Neural progenitor cell (in vitro differentiated cells): Measurements from ENCODE around the gene NEDD4L. TPM values are rescaled to one million over a fixed set of nuclear protein-coding genes. Genes with fewer than 3 reads are reported as not detected.

ENCODE experiments used
- DNase-seq: peaks from one replicate; pipeline ENCODE4 v3.0.0-alpha.2; 2016; ENCODE audit warnings: low spot score
- H2AFZ ChIP-seq: fragments of 200-600 bp; sonication (generic); replicated peaks from 2 replicates; pipeline ENCODE4 v1.6.1; 2016; ENCODE audit warnings: antibody characterized with exemption
- H3F3A ChIP-seq: fragments of 200-600 bp; sonication (generic); 2 replicates; pipeline ENCODE4 v1.6.1; 2016; ENCODE audit warnings: antibody characterized with exemption, low read depth
- H3K27ac ChIP-seq: fragments of 200-600 bp; sonication (generic); 2 replicates; pipeline ENCODE4 v1.5.1; 2016; ENCODE audit warnings: mild to moderate bottlenecking
- H3K27me3 ChIP-seq: fragments of 200-600 bp; sonication (generic); 2 replicates; pipeline ENCODE4 v1.6.1; 2016; ENCODE audit warnings: mild to moderate bottlenecking, moderate library complexity
- H3K36me3 ChIP-seq: fragments of 200-600 bp; sonication (generic); 2 replicates; pipeline ENCODE4 v1.5.1; 2016
- H3K4me1 ChIP-seq: fragments of 200-600 bp; sonication (generic); 2 replicates; pipeline ENCODE4 v1.6.1; 2016; ENCODE audit warnings: mixed run types
- H3K4me2 ChIP-seq: fragments of 200-600 bp; sonication (generic); 2 replicates; pipeline ENCODE4 v1.6.1; 2016
- H3K4me3 ChIP-seq: fragments of 200-600 bp; sonication (generic); 2 replicates; pipeline ENCODE4 v1.5.1; 2016
- H3K79me2 ChIP-seq: fragments of 200-600 bp; sonication (generic); 2 replicates; pipeline ENCODE4 v1.6.1; 2016; ENCODE audit warnings: low read depth
- H3K9ac ChIP-seq: fragments of 200-600 bp; sonication (generic); 2 replicates; pipeline ENCODE4 v1.6.1; 2016
- H3K9me3 ChIP-seq: fragments of 200-600 bp; sonication (generic); 2 replicates; pipeline ENCODE4 v1.5.1; 2016; ENCODE audit warnings: low read depth
- H4K20me1 ChIP-seq: fragments of 200-600 bp; sonication (generic); 2 replicates; pipeline ENCODE4 v1.6.1; 2016; ENCODE audit warnings: low read depth
- H3K27ac Mint-ChIP-seq: 3 replicates; pipeline ENCODE4 v1.8.0; 2021; ENCODE audit warnings: mixed read lengths
- H3K27me3 Mint-ChIP-seq: 2 replicates; pipeline ENCODE4 v1.8.0; 2022; ENCODE audit warnings: low read depth, mild to moderate bottlenecking, inconsistent platforms, moderate library complexity, mixed read lengths; ENCODE audit not compliant: insufficient read depth
- H3K36me3 Mint-ChIP-seq: 3 replicates; pipeline ENCODE4 v1.8.0; 2021; ENCODE audit warnings: mixed read lengths
- H3K4me1 Mint-ChIP-seq: 3 replicates; pipeline ENCODE4 v1.8.0; 2021; ENCODE audit warnings: mixed read lengths
- H3K4me3 Mint-ChIP-seq: 3 replicates; pipeline ENCODE4 v1.8.0; 2021; ENCODE audit warnings: mild to moderate bottlenecking, moderate library complexity, mixed read lengths
- H3K9me3 Mint-ChIP-seq: 3 replicates; pipeline ENCODE4 v1.8.0; 2020; ENCODE audit warnings: mixed read lengths
- CTCF ChIP-seq: fragments of 200-600 bp; sonication (generic); IDR thresholded peaks from 2 replicates; pipeline ENCODE4 v1.5.1; 2017; ENCODE audit warnings: antibody characterized with exemption, mild to moderate bottlenecking
- EZH2 ChIP-seq: fragments of 200-600 bp; sonication (generic); IDR thresholded peaks from 2 replicates; pipeline ENCODE4 v1.6.1; 2017; ENCODE audit warnings: antibody characterized with exemption, mild to moderate bottlenecking, moderate library complexity
- EZH2phosphoT487 ChIP-seq: fragments of 200-600 bp; sonication (generic); IDR thresholded peaks from 2 replicates; pipeline ENCODE4 v1.6.1; 2017; ENCODE audit warnings: antibody characterized with exemption
- total RNA-seq: library from RNA; depleted of rRNA; stranded (reverse); fragments of >200 nt; gene quantifications from 2 replicates; pipeline ENCODE4 v1.2.3, GENCODE V29; 2015; ENCODE audit warnings: low replicate concordance

Gene NEDD4L
- total RNA-seq, 1 donor from 2014 or later, result 55.5 TPM

GRCh38 chr18:58096658-58097057 lies 52.6 kb downstream of the NEDD4L start:
- H3K4me1 Mint-ChIP-seq, result peaks cover 9% of the 10 kb centered on the region

GRCh38 chr18:58097121-58097906 lies 53.3 kb downstream of the NEDD4L start:
- peaks cover 9% of the 10 kb centered on the region for H3F3A ChIP-seq
- no peak overlapping the region for H3K9ac ChIP-seq
- H3K79me2 ChIP-seq, result peaks cover 31% of the 10 kb centered on the region
- Mint-ChIP-seq H3K9me3 (peaks cover 3% of the 10 kb centered on the region), H3K36me3 (peaks cover 13% of the 10 kb centered on the region), H3K4me3 (no peak overlapping the region), H3K27ac (no peak overlapping the region), H3K27me3 (peaks cover under 1% of the 10 kb centered on the region), H3K4me1 (peaks cover 14% of the 10 kb centered on the region)
- no peaks in the 10 kb centered on the region for H3K27me3 ChIP-seq
- H3K4me2 ChIP-seq, result no peak overlapping the region
- H3K4me1 ChIP-seq, result peaks cover 30% of the 10 kb centered on the region
- no peaks in the 10 kb centered on the region for H3K9me3 ChIP-seq
- peaks cover 85% of the 10 kb centered on the region for H4K20me1 ChIP-seq
- H3K4me3 ChIP-seq, result no peak overlapping the region
- no peak overlapping the region for H3K27ac ChIP-seq
- no peak for DNase-seq
- TF ChIP-seq CTCF (no peak), EZH2phosphoT487 (no peak), EZH2 (no peak)
- H3K36me3 ChIP-seq, result no peaks in the 10 kb centered on the region
- no peak overlapping the region for H2AFZ ChIP-seq

More at GRCh38 chr18:58096658-58097057, 52.6 kb downstream of the NEDD4L start:
- H3K9me3 Mint-ChIP-seq, result peaks cover 3% of the 10 kb centered on the region
- TF ChIP-seq EZH2 (no peak), EZH2phosphoT487 (no peak), CTCF (no peak)
- H3K4me3 Mint-ChIP-seq, result no peak overlapping the region
- Histone ChIP-seq H3K9ac (no peak overlapping the region), H3K4me2 (no peak overlapping the region), H3K4me1 (peaks cover 23% of the 10 kb centered on the region), H3K9me3 (no peaks in the 10 kb centered on the region), H3K79me2 (peaks cover 24% of the 10 kb centered on the region), H4K20me1 (peaks cover 82% of the 10 kb centered on the region), H3K27me3 (no peaks in the 10 kb centered on the region), H3K27ac (no peak overlapping the region), H3F3A (peaks cover 7% of the 10 kb centered on the region), H3K4me3 (no peak overlapping the region), H2AFZ (no peak overlapping the region), H3K36me3 (no peaks in the 10 kb centered on the region)
- H3K27me3 Mint-ChIP-seq, result peaks cover 2% of the 10 kb centered on the region
- DNase-seq, result no peak
- peaks cover 13% of the 10 kb centered on the region for H3K36me3 Mint-ChIP-seq
- no peak overlapping the region for H3K27ac Mint-ChIP-seq

- H2AFZ ChIP-seq, result no peak overlapping the region
- peaks cover 9% of the 10 kb centered on the region for H3F3A ChIP-seq
- H4K20me1 ChIP-seq, result peaks cover 87% of the 10 kb centered on the region
- Mint-ChIP-seq H3K4me3 (no peak overlapping the region), H3K27me3 (no peaks in the 10 kb centered on the region), H3K36me3 (peaks cover 13% of the 10 kb centered on the region), H3K4me1 (peaks cover 15% of the 10 kb centered on the region), H3K27ac (no peak overlapping the region), H3K9me3 (peaks cover 3% of the 10 kb centered on the region)
- no peak for DNase-seq
- H3K4me2 ChIP-seq, result no peak overlapping the region
- H3K9me3 ChIP-seq, result no peaks in the 10 kb centered on the region
- peaks cover 32% of the 10 kb centered on the region for H3K4me1 ChIP-seq
- peaks cover 34% of the 10 kb centered on the region for H3K79me2 ChIP-seq
- no peak overlapping the region for H3K4me3 ChIP-seq
- no peak for TF ChIP-seq EZH2
- TF ChIP-seq EZH2phosphoT487, result no peak
- no peak for TF ChIP-seq CTCF
- H3K9ac ChIP-seq, result no peak overlapping the region
- no peaks in the 10 kb centered on the region for H3K36me3 ChIP-seq
- H3K27me3 ChIP-seq, result no peaks in the 10 kb centered on the region
- no peak overlapping the region for H3K27ac ChIP-seq
Measured at GRCh38 chr18:58097907-58098166, 53.8 kb downstream of the NEDD4L start.
